AG09309 (cell line): ENCODE measurements around the gene CD4.
A peak's percentile ranks its signal among the peaks of the same experiment; 100 is the strongest.

Source experiments
- DNase-seq: peaks from one replicate; pipeline ENCODE4 v3.0.0-alpha.2; 2010; ENCODE audit warnings: low read depth
- H3K4me3 ChIP-seq: 2 replicates; pipeline ENCODE4 v1.5.1; 2011; ENCODE audit warnings: mild to moderate bottlenecking, low read depth, low read length, moderate library complexity; ENCODE audit not compliant: control insufficient read depth
- TF ChIP-seq, protein P1 (sequence below): IDR thresholded peaks from 2 replicates; pipeline ENCODE4 v1.5.1; 2011; ENCODE audit warnings: mild to moderate bottlenecking, low read depth, low read length, inconsistent platforms; ENCODE audit not compliant: insufficient read depth, control insufficient read depth; ENCODE audit errors: missing control alignments

Gene CD4

DNA sequence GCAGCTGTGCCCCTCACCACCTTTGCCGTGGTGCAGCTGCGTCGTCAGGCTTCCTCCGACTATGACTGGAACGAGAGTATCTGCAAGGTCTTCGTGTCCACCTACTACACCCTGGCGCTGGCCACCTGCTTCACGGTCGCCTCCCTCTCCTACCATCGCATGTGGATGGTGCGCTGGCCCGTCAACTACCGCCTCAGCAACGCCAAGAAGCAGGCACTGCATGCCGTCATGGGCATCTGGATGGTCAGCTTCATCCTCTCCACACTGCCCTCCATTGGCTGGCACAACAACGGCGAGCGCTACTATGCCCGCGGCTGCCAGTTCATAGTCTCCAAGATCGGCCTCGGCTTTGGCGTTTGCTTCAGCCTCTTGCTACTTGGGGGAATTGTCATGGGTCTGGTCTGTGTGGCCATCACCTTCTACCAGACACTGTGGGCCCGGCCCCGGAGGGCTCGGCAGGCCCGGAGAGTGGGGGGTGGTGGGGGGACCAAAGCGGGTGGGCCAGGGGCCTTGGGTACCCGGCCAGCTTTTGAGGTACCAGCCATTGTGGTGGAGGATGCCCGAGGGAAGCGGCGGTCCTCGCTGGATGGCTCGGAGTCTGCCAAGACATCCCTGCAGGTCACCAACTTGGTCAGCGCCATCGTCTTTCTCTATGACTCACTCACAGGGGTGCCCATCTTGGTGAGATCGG is 34.9 kb downstream of the CD4 start:
- no peak for DNase-seq
- TF ChIP-seq, protein P1, sequence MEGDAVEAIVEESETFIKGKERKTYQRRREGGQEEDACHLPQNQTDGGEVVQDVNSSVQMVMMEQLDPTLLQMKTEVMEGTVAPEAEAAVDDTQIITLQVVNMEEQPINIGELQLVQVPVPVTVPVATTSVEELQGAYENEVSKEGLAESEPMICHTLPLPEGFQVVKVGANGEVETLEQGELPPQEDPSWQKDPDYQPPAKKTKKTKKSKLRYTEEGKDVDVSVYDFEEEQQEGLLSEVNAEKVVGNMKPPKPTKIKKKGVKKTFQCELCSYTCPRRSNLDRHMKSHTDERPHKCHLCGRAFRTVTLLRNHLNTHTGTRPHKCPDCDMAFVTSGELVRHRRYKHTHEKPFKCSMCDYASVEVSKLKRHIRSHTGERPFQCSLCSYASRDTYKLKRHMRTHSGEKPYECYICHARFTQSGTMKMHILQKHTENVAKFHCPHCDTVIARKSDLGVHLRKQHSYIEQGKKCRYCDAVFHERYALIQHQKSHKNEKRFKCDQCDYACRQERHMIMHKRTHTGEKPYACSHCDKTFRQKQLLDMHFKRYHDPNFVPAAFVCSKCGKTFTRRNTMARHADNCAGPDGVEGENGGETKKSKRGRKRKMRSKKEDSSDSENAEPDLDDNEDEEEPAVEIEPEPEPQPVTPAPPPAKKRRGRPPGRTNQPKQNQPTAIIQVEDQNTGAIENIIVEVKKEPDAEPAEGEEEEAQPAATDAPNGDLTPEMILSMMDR: no peak
- H3K4me3 ChIP-seq: no peak overlapping the region

DNA sequence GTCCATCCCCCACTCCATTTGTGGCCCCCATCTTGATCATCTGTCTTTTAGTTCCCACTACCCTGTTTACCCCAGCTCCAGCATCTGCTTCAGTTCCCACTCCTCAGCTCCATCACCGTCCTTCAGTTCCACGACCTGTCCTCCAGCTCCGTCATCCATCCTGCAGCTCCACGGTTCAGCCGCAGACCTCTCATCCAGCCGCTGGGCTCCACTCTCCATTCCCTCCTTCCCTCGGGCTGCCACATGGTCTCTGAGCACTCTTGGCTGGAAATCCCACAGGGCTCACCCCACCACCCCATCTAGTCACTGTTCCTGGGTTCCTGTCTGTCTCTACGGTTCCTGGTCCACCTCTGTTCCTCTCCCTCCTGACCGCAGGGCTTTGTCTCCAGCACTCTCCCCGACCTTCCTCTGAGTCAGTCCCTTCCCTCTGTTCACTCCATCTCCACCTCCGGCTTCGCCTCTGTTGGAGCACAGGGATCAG is 35.6 kb downstream of the CD4 start:
- no peak for DNase-seq
- TF ChIP-seq, protein P1: no peak
- peak overlapping the region; percentile 34 for H3K4me3 ChIP-seq

DNA sequence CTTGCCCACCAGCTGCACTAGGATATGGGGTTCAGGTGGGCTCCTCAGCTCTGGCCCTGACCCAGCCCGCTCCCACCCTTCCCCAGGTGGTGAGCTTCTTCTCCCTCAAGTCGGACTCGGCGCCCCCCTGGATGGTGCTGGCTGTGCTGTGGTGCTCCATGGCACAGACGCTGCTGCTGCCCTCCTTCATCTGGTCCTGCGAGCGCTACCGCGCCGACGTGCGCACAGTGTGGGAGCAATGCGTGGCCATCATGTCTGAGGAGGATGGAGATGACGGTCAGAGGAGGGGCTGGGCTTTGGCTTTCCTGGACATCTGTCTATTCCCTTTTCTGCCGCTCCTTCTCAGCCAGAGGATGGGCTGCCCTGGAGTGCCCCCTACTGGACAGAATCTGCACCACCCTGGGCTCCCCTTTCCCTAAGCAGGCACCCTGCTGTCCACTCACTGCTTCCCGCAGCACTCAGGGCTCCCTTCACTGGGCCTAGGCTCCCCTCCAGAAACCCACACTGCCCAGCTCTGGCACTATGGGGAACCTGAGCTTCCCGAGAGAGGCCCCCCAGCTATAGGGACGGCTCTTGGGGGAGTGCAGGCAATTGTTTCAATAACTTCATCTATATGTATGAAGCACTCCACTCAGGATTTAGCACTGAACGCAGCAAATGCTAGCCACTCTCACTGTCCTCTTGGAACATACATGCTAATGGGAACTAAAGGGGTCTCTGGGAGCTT is 36.2 kb downstream of the CD4 start:
- TF ChIP-seq, protein P1: peak; percentile 97
- peak; percentile 39 for DNase-seq
- H3K4me3 ChIP-seq: peak overlapping the region; percentile 34

DNA sequence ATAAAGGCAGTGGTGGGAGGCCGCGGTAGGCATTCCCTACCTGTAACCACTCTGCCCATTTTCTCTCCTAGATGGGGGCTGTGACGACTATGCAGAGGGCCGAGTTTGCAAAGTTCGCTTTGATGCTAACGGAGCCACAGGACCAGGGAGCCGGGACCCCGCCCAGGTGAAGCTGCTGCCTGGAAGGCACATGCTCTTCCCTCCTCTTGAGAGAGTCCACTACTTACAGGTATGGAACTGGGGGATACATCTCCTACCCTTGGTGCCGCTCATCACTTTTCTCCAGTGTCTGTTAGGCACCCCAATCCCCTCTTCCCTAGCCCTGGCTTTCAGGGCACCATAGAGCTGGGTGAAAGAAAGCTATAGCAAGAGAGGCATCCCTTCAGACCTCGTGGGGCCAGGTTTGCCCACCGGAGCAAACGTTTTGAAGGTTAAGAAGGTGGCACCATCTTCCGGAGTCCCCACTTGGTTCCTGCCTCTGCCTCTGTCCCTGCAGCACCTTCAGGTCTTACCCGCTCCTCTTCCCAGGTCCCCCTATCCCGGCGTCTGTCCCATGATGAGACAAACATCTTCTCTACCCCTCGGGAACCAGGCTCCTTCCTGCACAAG is 36.9 kb downstream of the CD4 start:
- TF ChIP-seq, protein P1: no peak
- no peak overlapping the region for H3K4me3 ChIP-seq
- no peak for DNase-seq

DNA sequence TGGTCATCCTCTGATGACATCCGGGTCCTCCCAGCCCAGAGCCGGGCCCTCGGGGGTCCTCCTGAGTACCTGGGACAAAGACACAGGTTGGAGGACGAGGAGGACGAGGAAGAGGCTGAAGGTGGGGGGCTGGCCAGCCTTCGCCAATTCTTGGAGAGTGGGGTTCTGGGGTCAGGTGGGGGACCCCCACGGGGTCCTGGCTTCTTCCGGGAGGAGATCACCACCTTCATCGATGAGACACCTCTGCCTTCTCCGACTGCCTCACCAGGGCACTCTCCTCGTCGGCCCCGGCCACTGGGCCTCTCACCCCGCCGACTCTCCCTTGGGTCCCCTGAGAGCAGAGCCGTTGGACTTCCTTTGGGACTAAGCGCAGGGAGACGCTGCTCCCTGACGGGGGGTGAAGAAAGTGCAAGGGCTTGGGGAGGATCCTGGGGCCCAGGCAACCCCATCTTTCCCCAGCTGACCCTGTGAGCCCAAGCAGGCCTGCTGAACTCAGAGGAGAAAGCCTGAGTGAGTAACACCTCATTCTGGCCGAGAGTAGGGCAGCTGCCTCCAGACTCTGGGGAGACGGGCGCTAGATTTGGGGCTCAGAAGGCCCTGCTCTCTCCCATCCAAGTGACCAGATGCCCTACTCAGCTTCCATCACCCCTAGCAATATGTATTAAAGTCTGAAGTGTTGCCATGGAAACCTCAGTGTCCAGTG is 37.6 kb downstream of the CD4 start:
- H3K4me3 ChIP-seq: peak overlapping the region; percentile 29
- TF ChIP-seq, protein P1: no peak
- no peak for DNase-seq

DNA sequence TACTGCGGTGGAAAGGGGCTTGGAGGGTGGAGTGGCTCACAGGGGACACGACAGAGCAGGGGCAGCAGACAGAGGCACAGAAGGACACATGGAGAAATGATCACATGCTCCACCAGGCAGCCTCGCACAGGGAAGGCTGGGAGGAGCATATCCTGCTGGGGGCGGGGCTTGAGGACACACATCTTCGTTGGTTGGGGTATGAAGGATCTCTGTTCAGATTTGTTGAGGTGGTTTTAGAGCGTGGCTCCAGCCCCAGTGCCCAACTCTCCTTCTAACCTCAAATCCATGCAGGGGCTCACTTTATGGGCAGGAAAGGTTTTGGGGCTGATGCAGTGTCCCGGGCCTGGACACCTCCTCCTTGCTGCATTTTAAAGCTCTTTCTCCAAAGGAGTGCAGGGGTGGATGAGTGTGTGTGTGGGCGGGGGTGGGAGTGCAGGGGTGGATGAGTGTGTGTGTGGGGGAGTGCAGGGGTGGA is 38.1 kb downstream of the CD4 start:
- H3K4me3 ChIP-seq: peak overlapping the region; percentile 29
- TF ChIP-seq, protein P1: no peak
- DNase-seq: no peak
